Parathyroid adenoma (tissue), 2 donors: ENCODE measurements around the gene PRKCA.

Source experiments
- H2AFZ ChIP-seq: fragments of 300-600 bp; sonication (generic); one replicate; pipeline ENCODE4 v1.7.0; 2017; ENCODE audit warnings: antibody characterized with exemption, mild to moderate bottlenecking
- H3K27ac ChIP-seq: fragments of 300-600 bp; sonication (generic); one replicate; pipeline ENCODE4 v1.7.0; 2017
- H3K27me3 ChIP-seq: fragments of 300-600 bp; sonication (generic); one replicate; pipeline ENCODE4 v1.7.0; 2017; ENCODE audit warnings: low read length; ENCODE audit not compliant: control insufficient read depth, insufficient read depth
- H3K36me3 ChIP-seq: fragments of 300-600 bp; sonication (generic); one replicate; pipeline ENCODE4 v1.7.0; 2017; ENCODE audit warnings: low read length; ENCODE audit not compliant: control insufficient read depth, insufficient read depth
- H3K4me1 ChIP-seq: fragments of 300-600 bp; sonication (generic); one replicate; pipeline ENCODE4 v1.7.0; 2017; ENCODE audit warnings: control low read depth
- H3K4me2 ChIP-seq: fragments of 300-600 bp; sonication (generic); one replicate; pipeline ENCODE4 v1.7.0; 2017; ENCODE audit warnings: low read length
- H3K4me3 ChIP-seq: fragments of 300-600 bp; sonication (generic); one replicate; pipeline ENCODE4 v1.7.0; 2017; ENCODE audit warnings: low read depth, low read length
- H3K79me2 ChIP-seq: fragments of 300-600 bp; sonication (generic); one replicate; pipeline ENCODE4 v1.7.0; 2017; ENCODE audit warnings: control low read depth
- H3K9ac ChIP-seq: fragments of 300-600 bp; sonication (generic); one replicate; pipeline ENCODE4 v1.7.0; 2017; ENCODE audit warnings: mild to moderate bottlenecking
- H3K9me3 ChIP-seq: fragments of 300-600 bp; sonication (generic); one replicate; pipeline ENCODE4 v1.7.0; 2017; ENCODE audit warnings: low read length; ENCODE audit not compliant: control insufficient read depth
- CTCF ChIP-seq: fragments of 300-600 bp; sonication (generic); IDR thresholded peaks from one replicate; pipeline ENCODE4 v1.7.0; 2017; ENCODE audit warnings: antibody characterized with exemption, mild to moderate bottlenecking
- donor health status: primary hyperparathyroidism.

PRKCA gene

GRCh38 chr17:66277191-66277590 lies 25.2 kb upstream of the PRKCA start:
- Histone ChIP-seq H3K9ac (no peak overlapping the region), H3K27me3 (no peaks in the 10 kb centered on the region), H3K4me3 (no peak overlapping the region), H3K79me2 (no peaks in the 10 kb centered on the region), H3K36me3 (no peaks in the 10 kb centered on the region), H3K9me3 (no peaks in the 10 kb centered on the region), H3K4me2 (no peak overlapping the region), H3K27ac (no peak overlapping the region), H3K4me1 (no peaks in the 10 kb centered on the region), H2AFZ (no peak overlapping the region)
- no peak for TF ChIP-seq CTCF

GRCh38 chr17:66281661-66282369 lies 20.6 kb upstream of the PRKCA start:
- H3K79me2 ChIP-seq: no peaks in the 10 kb centered on the region
- no peaks in the 10 kb centered on the region for H3K4me1 ChIP-seq
- H3K27ac ChIP-seq: no peak overlapping the region
- no peak for TF ChIP-seq CTCF
- no peak overlapping the region for H2AFZ ChIP-seq
- H3K4me2 ChIP-seq: no peak overlapping the region
- no peak overlapping the region for H3K9ac ChIP-seq
- no peaks in the 10 kb centered on the region for H3K9me3 ChIP-seq
- no peak overlapping the region for H3K4me3 ChIP-seq
- H3K36me3 ChIP-seq: no peaks in the 10 kb centered on the region
- H3K27me3 ChIP-seq: no peaks in the 10 kb centered on the region

- H3K9me3 ChIP-seq: no peaks in the 10 kb centered on the region
- no peak overlapping the region for H3K4me3 ChIP-seq
- H2AFZ ChIP-seq: no peak overlapping the region
- H3K36me3 ChIP-seq: no peaks in the 10 kb centered on the region
- no peaks in the 10 kb centered on the region for H3K79me2 ChIP-seq
- TF ChIP-seq CTCF: no peak
- no peak overlapping the region for H3K27ac ChIP-seq
- H3K4me2 ChIP-seq: no peak overlapping the region
- H3K9ac ChIP-seq: no peak overlapping the region
- no peaks in the 10 kb centered on the region for H3K27me3 ChIP-seq
- H3K4me1 ChIP-seq: no peaks in the 10 kb centered on the region
Measured at GRCh38 chr17:66283296-66283934, 19.0 kb upstream of the PRKCA start.

- Histone ChIP-seq H3K4me2 (no peak overlapping the region), H3K27me3 (no peaks in the 10 kb centered on the region), H3K9ac (no peak overlapping the region), H3K9me3 (no peaks in the 10 kb centered on the region), H3K79me2 (no peaks in the 10 kb centered on the region), H3K27ac (no peak overlapping the region), H2AFZ (no peak overlapping the region), H3K4me3 (no peak overlapping the region), H3K4me1 (no peaks in the 10 kb centered on the region), H3K36me3 (no peaks in the 10 kb centered on the region)
- TF ChIP-seq CTCF: no peak
Measured at GRCh38 chr17:66283971-66284370, 18.4 kb upstream of the PRKCA start.

- H3K9ac ChIP-seq: no peak overlapping the region
- no peak for TF ChIP-seq CTCF
- no peak overlapping the region for H2AFZ ChIP-seq
- no peaks in the 10 kb centered on the region for H3K27me3 ChIP-seq
- H3K4me3 ChIP-seq: no peak overlapping the region
- H3K4me1 ChIP-seq: no peaks in the 10 kb centered on the region
- no peak overlapping the region for H3K4me2 ChIP-seq
- H3K27ac ChIP-seq: no peak overlapping the region
- H3K9me3 ChIP-seq: no peaks in the 10 kb centered on the region
- H3K79me2 ChIP-seq: no peaks in the 10 kb centered on the region
- H3K36me3 ChIP-seq: no peaks in the 10 kb centered on the region
Measured at GRCh38 chr17:66285149-66285548, 17.3 kb upstream of the PRKCA start.
